Activated CD4-positive, alpha-beta T cell treated with anti-CD3 and anti-CD28 coated beads for 36 hours (primary cell): ENCODE data around the gene MCHR2. TPM values are rescaled to one million over a fixed set of nuclear protein-coding genes. Genes with fewer than 3 reads are reported as not detected.

Experiments used
- ATAC-seq: fragments of 200-7000 bp; cut with Tn5 transposase; one replicate; pipeline ENCODE4 v1.10.0; 2021; ENCODE audit warnings: mild to moderate bottlenecking, moderate library complexity
- CTCF ChIA-PET: fragments of 350-600 bp; sonication (Branson Sonifier 250); formaldehyde crosslinking; loops from one replicate; lab custom pipeline; 2021; ENCODE audit warnings: antibody characterized with exemption; lab: Charles Lee
- POLR2A ChIA-PET: fragments of 350-600 bp; sonication (Branson Sonifier 250); formaldehyde crosslinking; loops from one replicate; lab custom pipeline; 2021; ENCODE audit warnings: antibody characterized with exemption, inconsistent platforms; lab: Charles Lee
- DNase-seq: peaks from one replicate; pipeline ENCODE4 v3.0.0-alpha.2; 2020
- H3K27ac Mint-ChIP-seq: one replicate; pipeline ENCODE4 v1.8.0; 2021; ENCODE audit warnings: mixed read lengths
- H3K27me3 Mint-ChIP-seq: one replicate; pipeline ENCODE4 v1.8.0; 2021; ENCODE audit warnings: mixed read lengths
- H3K36me3 Mint-ChIP-seq: one replicate; pipeline ENCODE4 v1.8.0; 2021; ENCODE audit warnings: low read depth, mixed read lengths
- H3K4me1 Mint-ChIP-seq: one replicate; pipeline ENCODE4 v1.8.0; 2021; ENCODE audit warnings: mixed read lengths
- H3K4me3 Mint-ChIP-seq: one replicate; pipeline ENCODE4 v1.8.0; 2021; ENCODE audit warnings: mild to moderate bottlenecking, moderate library complexity, mixed read lengths
- H3K9me3 Mint-ChIP-seq: one replicate; pipeline ENCODE4 v1.8.0; 2021; ENCODE audit warnings: low read depth, mixed read lengths
- intact Hi-C, 2 experiments: fragments of 100-400 bp; cut with DNase I in 1 of 2; cut with micrococcal nuclease in 1 of 2; formaldehyde crosslinking; loops; one replicate each; pipeline versions ENCODE4 v1.14.2 to v1.15.1; 2022 to 2024; cut with DNase I, micrococcal nuclease
- total RNA-seq, 2 experiments: library from RNA; stranded (reverse); gene quantifications; one replicate each; pipeline ENCODE4 v1.2.3, GENCODE V29; 2021

MCHR2 gene
- total RNA-seq, 2 experiments from 2014 or later = not detected

DNA sequence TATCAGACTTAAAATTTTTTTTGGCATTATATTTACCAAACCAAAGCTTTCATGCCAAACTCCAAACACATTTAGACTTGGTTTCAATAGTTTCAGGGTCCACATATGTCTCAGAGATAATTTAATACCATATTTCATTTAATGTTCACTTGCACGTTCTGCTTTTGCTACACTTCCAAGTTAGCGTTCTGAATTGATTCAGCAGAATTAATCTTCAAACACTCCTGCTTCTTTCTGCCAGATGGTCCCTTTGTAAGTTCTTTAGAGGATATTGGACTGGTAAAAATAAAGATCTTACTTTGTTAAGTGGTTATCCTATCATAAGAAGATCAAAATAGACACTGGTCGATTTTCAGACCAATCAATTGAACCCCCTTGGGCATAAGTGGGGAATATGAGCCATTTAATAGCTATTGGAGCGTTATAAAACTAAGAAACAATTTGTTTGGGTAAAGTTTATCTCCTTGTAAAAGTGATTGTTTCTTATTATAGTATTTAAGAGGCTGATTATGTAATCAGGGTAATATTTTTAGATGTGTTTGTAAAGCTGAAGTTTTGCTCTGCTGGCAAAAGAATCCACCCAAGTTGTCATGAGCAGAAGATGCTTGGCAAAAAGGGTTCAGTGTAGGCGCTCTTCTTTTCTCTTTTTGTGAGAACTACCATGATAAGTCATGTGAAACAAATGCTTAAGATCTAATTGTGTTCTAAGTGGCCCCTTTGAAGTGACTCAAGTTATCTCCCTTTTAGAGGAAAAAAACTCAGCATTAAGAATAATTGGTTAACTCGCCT is 92.2 kb downstream of the MCHR2 start:
- H3K4me3 Mint-ChIP-seq = no peak overlapping the region
- H3K9me3 Mint-ChIP-seq = no peaks in the 10 kb centered on the region
- DNase-seq = no peak
- H3K4me1 Mint-ChIP-seq = no peaks in the 10 kb centered on the region
- H3K36me3 Mint-ChIP-seq = no peaks in the 10 kb centered on the region
- ATAC-seq = no peak
- ChIA-PET POLR2A (interaction anchor here (0.6 kb wide), 1 partner anchor 146 kb away, joined by 3 read pairs; no protein-coding TSS in a partner anchor), CTCF (interaction anchor here (3.6 kb wide), 1 partner anchor 34 kb away, joined by 12 read pairs; no protein-coding TSS in a partner anchor)
- intact Hi-C loops = no loop called here
- H3K27ac Mint-ChIP-seq = no peak overlapping the region
- H3K27me3 Mint-ChIP-seq = peaks cover 8% of the 10 kb centered on the region

DNA sequence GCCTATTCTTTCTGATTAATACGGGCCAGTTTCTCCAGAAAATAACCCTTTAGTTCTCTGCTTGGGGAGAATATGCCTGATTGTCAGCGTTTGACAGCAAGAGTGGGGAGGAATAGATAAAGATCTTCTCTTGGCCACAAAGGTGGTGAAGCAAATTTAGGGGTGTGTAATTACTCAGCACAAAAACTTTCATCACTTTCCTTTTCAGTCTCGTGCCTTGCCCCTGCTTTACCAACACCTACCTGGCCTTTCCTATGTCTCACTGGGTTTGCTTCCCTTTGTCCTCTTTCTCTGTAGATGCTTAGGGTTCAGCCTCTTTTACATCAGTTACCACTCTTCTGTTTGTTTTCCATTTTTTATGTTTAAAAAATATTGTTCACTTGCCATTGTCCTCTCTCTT is 99.2 kb downstream of the MCHR2 start:
- CTCF ChIA-PET = no interaction called here
- Mint-ChIP-seq H3K27me3 (peaks cover 15% of the 10 kb centered on the region), H3K9me3 (no peaks in the 10 kb centered on the region), H3K36me3 (no peaks in the 10 kb centered on the region), H3K27ac (no peak overlapping the region), H3K4me3 (no peak overlapping the region), H3K4me1 (no peaks in the 10 kb centered on the region)
- ATAC-seq = no peak
- POLR2A ChIA-PET = no interaction called here
- no peak for DNase-seq
- intact Hi-C loops = no loop called here

DNA sequence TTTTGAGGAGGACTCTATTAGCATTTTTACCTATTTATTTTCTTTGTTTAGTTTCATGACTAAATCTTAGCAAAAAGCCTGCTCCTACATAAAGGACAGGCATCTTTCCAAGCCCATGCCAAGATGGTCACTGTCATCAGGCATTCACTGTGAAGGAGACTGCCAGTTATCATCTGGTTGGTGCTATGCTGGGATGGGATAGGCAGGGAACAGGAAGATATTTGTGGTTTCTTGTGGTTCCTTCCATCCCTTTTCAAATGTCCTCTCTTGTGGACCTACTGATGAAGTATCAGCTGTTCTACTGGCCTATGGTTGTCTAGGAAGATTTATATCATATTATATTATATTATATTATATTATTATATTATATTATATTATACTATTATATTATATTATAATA is 107.0 kb downstream of the MCHR2 start:
- ATAC-seq (no peak), DNase-seq (no peak)
- H3K27ac Mint-ChIP-seq = no peak overlapping the region
- no peaks in the 10 kb centered on the region for H3K9me3 Mint-ChIP-seq
- H3K27me3 Mint-ChIP-seq = no peaks in the 10 kb centered on the region
- POLR2A ChIA-PET = no interaction called here
- H3K36me3 Mint-ChIP-seq = no peaks in the 10 kb centered on the region
- intact Hi-C loops = no loop called here
- H3K4me3 Mint-ChIP-seq = no peak overlapping the region
- peaks cover 2% of the 10 kb centered on the region for H3K4me1 Mint-ChIP-seq
- CTCF ChIA-PET = interaction anchor here (0.6 to 4.5 kb wide), 2 partner anchors 13 to 19 kb away, joined by 4 to 25 read pairs; no protein-coding TSS in a partner anchor

DNA sequence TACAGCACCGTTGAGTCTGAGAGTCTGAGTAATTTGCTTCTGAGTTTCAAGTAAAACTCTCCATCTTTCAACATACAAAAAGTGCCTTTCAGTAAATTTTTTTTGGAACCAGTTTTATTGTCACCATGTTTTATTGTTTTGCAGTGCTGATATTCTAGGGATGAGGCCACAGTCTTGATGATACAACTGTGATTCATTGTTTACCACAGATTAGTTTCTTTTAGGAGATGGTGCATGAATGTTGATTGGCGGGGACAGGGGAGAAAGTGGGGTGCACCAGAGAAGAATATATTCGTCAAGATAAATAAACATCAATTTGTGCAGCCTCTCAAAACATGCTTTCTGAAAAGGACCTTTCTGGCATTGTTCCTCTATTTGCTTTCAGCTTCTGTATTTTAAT is 109.0 kb downstream of the MCHR2 start:
- intact Hi-C loops = no loop called here
- ATAC-seq (no peak), DNase-seq (no peak)
- peaks cover 2% of the 10 kb centered on the region for H3K4me1 Mint-ChIP-seq
- H3K27ac Mint-ChIP-seq = no peak overlapping the region
- ChIA-PET CTCF (no interaction called here), POLR2A (no interaction called here)
- H3K4me3 Mint-ChIP-seq = no peak overlapping the region
- H3K36me3 Mint-ChIP-seq = no peaks in the 10 kb centered on the region
- H3K27me3 Mint-ChIP-seq = no peaks in the 10 kb centered on the region
- H3K9me3 Mint-ChIP-seq = no peaks in the 10 kb centered on the region

DNA sequence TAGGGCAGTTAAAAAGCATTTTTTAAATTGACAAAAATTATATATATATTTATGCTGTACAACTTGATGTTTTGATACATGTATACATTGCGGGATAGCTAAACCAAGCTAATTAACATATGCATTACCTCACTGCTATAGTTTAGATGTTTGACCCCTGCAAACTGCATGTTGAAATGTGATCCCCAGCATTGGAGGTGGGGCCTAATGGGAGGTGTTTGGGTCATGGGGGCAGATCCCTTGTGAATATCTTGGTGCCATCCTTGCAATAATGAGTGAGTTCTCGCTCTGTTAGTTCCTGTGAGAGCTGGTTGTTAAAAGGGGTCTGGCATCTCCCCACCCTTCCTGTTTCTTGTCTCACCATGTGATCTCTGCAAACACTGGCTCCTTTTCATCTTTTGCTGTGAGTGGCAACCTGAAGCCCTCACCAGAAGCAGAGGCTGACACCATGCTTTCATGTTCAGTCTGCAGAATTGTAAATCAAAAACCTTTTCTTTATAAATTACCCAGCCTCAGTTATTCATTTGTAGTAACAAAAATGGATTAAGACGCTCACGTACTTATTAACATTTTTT is 111.8 kb downstream of the MCHR2 start:
- intact Hi-C loops = no loop called here
- CTCF ChIA-PET = interaction anchor here (1.4 kb wide), 1 partner anchor 14 kb away, joined by 6 read pairs; no protein-coding TSS in a partner anchor
- DNase-seq (no peak), ATAC-seq (no peak)
- Mint-ChIP-seq H3K4me1 (peaks cover 2% of the 10 kb centered on the region), H3K27ac (no peak overlapping the region), H3K9me3 (no peaks in the 10 kb centered on the region), H3K4me3 (no peak overlapping the region), H3K27me3 (no peaks in the 10 kb centered on the region), H3K36me3 (no peaks in the 10 kb centered on the region)
- POLR2A ChIA-PET = no interaction called here

DNA sequence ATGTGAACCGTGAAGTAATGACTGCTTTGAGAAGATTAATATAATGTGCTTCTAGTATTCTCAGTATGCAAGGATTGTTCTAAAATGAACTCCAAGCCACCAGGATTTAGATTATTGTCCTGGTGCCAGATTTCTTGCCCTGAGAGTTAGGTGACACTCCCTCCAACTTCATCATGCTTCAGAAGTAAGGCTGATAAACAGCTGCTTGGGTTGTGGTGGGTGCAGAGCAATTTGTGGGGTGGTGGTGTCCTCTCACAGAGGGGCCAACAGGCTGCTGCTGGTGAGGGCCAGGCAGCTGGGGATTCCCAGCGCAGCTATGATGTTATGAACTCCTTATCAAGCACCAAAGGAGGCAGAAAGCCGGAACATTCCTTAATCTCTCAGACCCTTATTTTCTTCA is 114.6 kb downstream of the MCHR2 start:
- ATAC-seq (no peak), DNase-seq (no peak)
- ChIA-PET CTCF (interaction anchor here (2.8 kb wide), 1 partner anchor 12 kb away, joined by 13 read pairs; no protein-coding TSS in a partner anchor), POLR2A (no interaction called here)
- Mint-ChIP-seq H3K36me3 (no peaks in the 10 kb centered on the region), H3K27ac (no peak overlapping the region), H3K9me3 (no peaks in the 10 kb centered on the region), H3K4me3 (no peak overlapping the region), H3K27me3 (peaks cover 4% of the 10 kb centered on the region), H3K4me1 (peaks cover 2% of the 10 kb centered on the region)
- intact Hi-C loops = no loop called here

DNA sequence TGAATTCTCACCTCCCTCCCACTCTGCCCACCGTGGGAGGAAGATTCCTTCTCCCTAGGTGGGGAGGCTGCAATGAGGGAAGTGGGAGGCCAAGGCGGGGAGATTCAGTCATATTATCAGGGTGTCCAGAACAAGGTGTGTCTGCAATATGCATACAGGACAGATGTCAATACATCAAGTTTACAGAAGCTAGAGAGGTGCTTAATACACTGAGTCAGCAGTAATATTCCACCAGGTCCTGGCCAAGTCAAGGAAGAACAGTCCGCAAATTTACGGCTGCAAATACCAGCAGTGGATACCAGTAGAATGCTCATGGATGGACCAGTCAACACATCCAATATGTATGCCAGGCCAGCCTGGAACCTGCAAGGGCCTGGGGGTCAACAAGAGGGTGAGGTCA is 119.0 kb downstream of the MCHR2 start:
- ATAC-seq = no peak
- no peaks in the 10 kb centered on the region for H3K4me1 Mint-ChIP-seq
- no peaks in the 10 kb centered on the region for H3K36me3 Mint-ChIP-seq
- H3K27me3 Mint-ChIP-seq = peaks cover 10% of the 10 kb centered on the region
- ChIA-PET CTCF (interaction anchor here (0.6 to 1.2 kb wide), 2 partner anchors 394 to 652 kb away, joined by 3 read pairs; no protein-coding TSS in a partner anchor), POLR2A (no interaction called here)
- intact Hi-C loops = no loop called here
- H3K27ac Mint-ChIP-seq = no peak overlapping the region
- H3K4me3 Mint-ChIP-seq = no peak overlapping the region
- no peak for DNase-seq
- H3K9me3 Mint-ChIP-seq = no peaks in the 10 kb centered on the region

DNA sequence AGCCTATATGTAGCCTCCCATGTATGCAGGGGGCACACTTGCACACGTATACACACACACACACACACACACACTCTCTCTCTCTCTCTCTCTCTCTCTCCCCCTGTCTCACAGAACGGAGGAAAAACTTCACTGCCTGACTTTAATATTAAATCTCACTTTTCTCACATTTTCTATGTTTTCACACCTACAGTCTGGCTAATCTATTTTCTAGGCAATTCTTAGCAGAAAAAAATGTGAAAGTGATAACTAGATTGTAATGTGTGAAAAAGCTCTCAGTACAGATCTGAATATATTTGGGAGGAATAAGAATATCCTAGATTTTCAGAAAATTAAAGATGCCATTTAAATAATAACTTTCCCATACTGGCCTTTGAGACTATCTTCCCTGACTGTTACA is 120.9 kb downstream of the MCHR2 start:
- ChIA-PET POLR2A (no interaction called here), CTCF (interaction anchor here (1.1 kb wide), 2 partner anchors 25 to 34 kb away, joined by 3 read pairs; no protein-coding TSS in a partner anchor)
- ATAC-seq (no peak), DNase-seq (no peak)
- no peaks in the 10 kb centered on the region for H3K9me3 Mint-ChIP-seq
- intact Hi-C loops = no loop called here
- H3K4me1 Mint-ChIP-seq = peaks cover 4% of the 10 kb centered on the region
- peaks cover 26% of the 10 kb centered on the region for H3K27me3 Mint-ChIP-seq
- H3K4me3 Mint-ChIP-seq = no peak overlapping the region
- no peak overlapping the region for H3K27ac Mint-ChIP-seq
- no peaks in the 10 kb centered on the region for H3K36me3 Mint-ChIP-seq

DNA sequence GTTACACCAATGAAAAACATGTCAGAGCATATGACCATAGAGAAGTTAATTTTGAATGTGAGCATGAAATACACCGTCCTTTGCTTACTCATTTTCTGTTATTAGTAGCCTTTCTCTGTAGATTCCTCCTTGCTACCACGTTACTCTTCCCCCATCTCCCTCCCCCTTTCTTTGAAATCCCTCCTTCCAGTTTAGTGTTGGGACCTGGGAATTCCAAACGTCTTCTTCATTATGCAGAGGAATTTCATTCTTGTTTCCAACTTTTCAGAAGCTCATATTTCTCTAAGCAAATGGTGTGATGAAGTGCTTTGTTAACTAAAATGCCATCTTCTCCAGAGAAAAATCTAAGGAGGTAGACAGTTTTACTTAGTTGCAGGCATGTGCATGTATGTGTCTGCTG is 122.4 kb downstream of the MCHR2 start:
- DNase-seq (no peak), ATAC-seq (no peak)
- H3K4me1 Mint-ChIP-seq = peaks cover 4% of the 10 kb centered on the region
- no peak overlapping the region for H3K27ac Mint-ChIP-seq
- intact Hi-C loops = no loop called here
- POLR2A ChIA-PET = no interaction called here
- H3K27me3 Mint-ChIP-seq = peaks cover 26% of the 10 kb centered on the region
- CTCF ChIA-PET = no interaction called here
- H3K9me3 Mint-ChIP-seq = no peaks in the 10 kb centered on the region
- no peaks in the 10 kb centered on the region for H3K36me3 Mint-ChIP-seq
- H3K4me3 Mint-ChIP-seq = no peak overlapping the region
